Measurements from ENCODE around the gene GFOD1. TPM values are rescaled to one million over a fixed set of nuclear protein-coding genes. Genes with fewer than 3 reads are reported as not detected.

Gene GFOD1
- total and polyA plus RNA-seq, 2 of the 4 experiments (the other 2 are of a cell fraction) = 1.8 to 3.4 TPM

GRCh38 chr6:13418844-13419243 is 68.6 kb downstream of the GFOD1 start:
- Histone ChIP-seq H3K9me3 (ENCODE audit: control insufficient read depth, insufficient read depth, low read length) (no peaks in the 10 kb centered on the region), H3K27me3 (ENCODE audit: control insufficient read depth, insufficient read depth, low read length) (no peaks in the 10 kb centered on the region), H4K20me1 (ENCODE audit: insufficient read depth, low read length) (no peaks in the 10 kb centered on the region), H3K9ac (ENCODE audit: low read depth, low read length) (no peak overlapping the region), H2BK20ac (ENCODE audit: low read depth, low read length) (no peak overlapping the region), H3K4me3 (ENCODE audit: insufficient read depth, low read depth, low read length) (no peak overlapping the region), H3K4me2 (ENCODE audit: low read depth, low read length) (no peak overlapping the region), H4K8ac (ENCODE audit: low read depth in 2 of 2, low read length in 2 of 2) (no peak overlapping the region), H2AFZ (replicated peaks; ENCODE audit: low read length, poor library complexity) (no peak overlapping the region), H2AK9ac (replicated peaks; ENCODE audit: low read depth, low read length, poor library complexity) (no peak overlapping the region), H3K4me1 (ENCODE audit: control insufficient read depth, insufficient read depth, low read length) (peaks cover 15% of the 10 kb centered on the region), H2AK5ac (ENCODE audit: low read depth, low read length) (no peak overlapping the region), H3K79me1 (ENCODE audit: low read depth in 1 of 2, low read length in 2 of 2) (peaks cover 0 to 10% of the 10 kb centered on the region in 2 experiments; a peak in 1 of 4 replicates), H3K14ac (replicated peaks; ENCODE audit: low read depth, low read length) (no peak overlapping the region), H2BK15ac (ENCODE audit: low read depth, low read length) (no peak overlapping the region), H3K18ac (ENCODE audit: low read depth, low read length) (no peak overlapping the region), H2BK120ac (ENCODE audit: low read depth, low read length) (no peak overlapping the region), H2BK5ac (ENCODE audit: low read depth, low read length, poor library complexity, severe bottlenecking) (no peak overlapping the region), H3K36me3 (ENCODE audit: control insufficient read depth, insufficient read depth, low read length) (no peaks in the 10 kb centered on the region), H4K5ac (ENCODE audit: low read depth, low read length) (no peak overlapping the region), H3K27ac (ENCODE audit: insufficient read depth, low read length) (no peak overlapping the region), H3K9me1 (ENCODE audit: insufficient read depth, low read length) (peaks cover 14% of the 10 kb centered on the region), H3K56ac (ENCODE audit: extremely low read depth, insufficient read depth, low read length) (no peak overlapping the region), H3K4ac (ENCODE audit: low read depth, low read length) (no peak overlapping the region), H4K91ac (ENCODE audit: insufficient read depth, low read depth, low read length) (no peak overlapping the region), H3K23ac (ENCODE audit: low read depth, low read length) (no peak overlapping the region)
- DNase-seq = no peak
- no TSS peak for BruUV-seq (replicated peaks)
- no peak for ATAC-seq (ENCODE audit: low read depth)
- ChIA-PET CTCF (no interaction called here), POLR2A (ENCODE audit: unreplicated experiment) (no interaction called here)
- intact Hi-C loops (cut with micrococcal nuclease) = no loop called here
- TF ChIP-seq ELK1 (IDR thresholded peaks at IDR 0.05; ENCODE audit: borderline replicate concordance, low read depth, low read length) (no peak), MXI1 (IDR thresholded peaks at IDR 0.05; ENCODE audit: borderline replicate concordance, low read depth, low read length) (no peak), MAFK (IDR thresholded peaks at IDR 0.05; ENCODE audit: low read depth, low read length) (no peak), RAD21 (IDR thresholded peaks at IDR 0.05; ENCODE audit: low read length) (no peak), POLR2A (IDR thresholded peaks at IDR 0.05; ENCODE audit: low read depth, low read length) (no peak), FOS (IDR thresholded peaks at IDR 0.05; ENCODE audit: low read depth, low read length) (no peak), CEBPB (IDR thresholded peaks at IDR 0.05; ENCODE audit: low read depth, low read length) (no peak), RFX5 (IDR thresholded peaks at IDR 0.05; ENCODE audit: low read depth, low read length) (no peak), CTCF (conservative IDR thresholded peaks at IDR 0.05; ENCODE audit: low read depth, low read length) (no peak), SMC3 (IDR thresholded peaks at IDR 0.05; ENCODE audit: low read depth, low read length) (no peak), CHD1 (IDR thresholded peaks at IDR 0.05; ENCODE audit: low read depth, low read length) (no peak), MAZ (IDR thresholded peaks at IDR 0.05; ENCODE audit: borderline replicate concordance, low read depth, low read length) (no peak), RCOR1 (IDR thresholded peaks at IDR 0.05; ENCODE audit: insufficient replicate concordance, low read length) (no peak), USF2 (IDR thresholded peaks at IDR 0.05; ENCODE audit: low read depth, low read length) (no peak), BHLHE40 (IDR thresholded peaks at IDR 0.05; ENCODE audit: low read depth, low read length) (no peak), NFE2L2 (IDR thresholded peaks at IDR 0.05; ENCODE audit: low read depth, low read length) (no peak)
- dilution Hi-C loops (cut with HindIII; ENCODE audit: low sequenced_read_pairs, unreplicated experiment) = no loop called here
- no CpG with 5 or more reads among the region's 5 CpGs for WGBS, 2 experiments (ENCODE audit: extremely low coverage in 2 of 2, insufficient read length in 1 of 2)
- in situ Hi-C loops (cut with MboI; ENCODE audit: low sequenced_read_pairs) = no loop called here
